ENCODE measurements around the gene TCOF1. TPM values are rescaled to one million over a fixed set of nuclear protein-coding genes. Genes with fewer than 3 reads are reported as not detected.

The TCOF1 gene
- polyA plus RNA-seq, 1 donor, result 23.9 TPM

GRCh38 chr5:150404535-150404934 is 47.0 kb downstream of the TCOF1 start:
- WGBS (ENCODE audit: insufficient coverage, low lambda C conversion rate), result no CpG with 5 or more reads among the region's 10 CpGs
- no peak for DNase-seq
- Histone ChIP-seq H3K36me3 (ENCODE audit: control insufficient read depth, insufficient read depth, low read length) (peaks cover 56% of the 10 kb centered on the region), H3K27ac (ENCODE audit: low read length) (no peak overlapping the region), H3K9me3 (ENCODE audit: control insufficient read depth, low read depth, low read length) (no peaks in the 10 kb centered on the region), H3K4me3 (ENCODE audit: low read length) (no peak overlapping the region), H3K27me3 (ENCODE audit: control insufficient read depth, insufficient read depth, low read length) (no peaks in the 10 kb centered on the region), H3K4me1 (ENCODE audit: control insufficient read depth, insufficient read depth, low read length) (no peaks in the 10 kb centered on the region)

GRCh38 chr5:150404941-150405816 is 47.7 kb downstream of the TCOF1 start:
- Histone ChIP-seq H3K36me3 (ENCODE audit: control insufficient read depth, insufficient read depth, low read length) (peaks cover 50% of the 10 kb centered on the region), H3K4me1 (ENCODE audit: control insufficient read depth, insufficient read depth, low read length) (peaks cover 3% of the 10 kb centered on the region), H3K4me3 (ENCODE audit: low read length) (no peak overlapping the region), H3K27me3 (ENCODE audit: control insufficient read depth, insufficient read depth, low read length) (no peaks in the 10 kb centered on the region), H3K9me3 (ENCODE audit: control insufficient read depth, low read depth, low read length) (no peaks in the 10 kb centered on the region), H3K27ac (ENCODE audit: low read length) (no peak overlapping the region)
- no peak for DNase-seq
- no CpG with 5 or more reads among the region's 9 CpGs for WGBS (ENCODE audit: insufficient coverage, low lambda C conversion rate)

GRCh38 chr5:150406103-150406722 is 48.7 kb downstream of the TCOF1 start:
- no peak overlapping the region for H3K4me3 ChIP-seq (ENCODE audit: low read length)
- H3K27ac ChIP-seq (ENCODE audit: low read length), result no peak overlapping the region
- DNase-seq, result no peak
- WGBS (ENCODE audit: insufficient coverage, low lambda C conversion rate), result no CpG with 5 or more reads among the region's 4 CpGs
- H3K9me3 ChIP-seq (ENCODE audit: control insufficient read depth, low read depth, low read length), result no peaks in the 10 kb centered on the region
- H3K4me1 ChIP-seq (ENCODE audit: control insufficient read depth, insufficient read depth, low read length), result peaks cover 5% of the 10 kb centered on the region
- no peaks in the 10 kb centered on the region for H3K27me3 ChIP-seq (ENCODE audit: control insufficient read depth, insufficient read depth, low read length)
- peaks cover 39% of the 10 kb centered on the region for H3K36me3 ChIP-seq (ENCODE audit: control insufficient read depth, insufficient read depth, low read length)

GRCh38 chr5:150406723-150407095 is 49.2 kb downstream of the TCOF1 start:
- H3K4me3 ChIP-seq (ENCODE audit: low read length), result no peak overlapping the region
- no peaks in the 10 kb centered on the region for H3K27me3 ChIP-seq (ENCODE audit: control insufficient read depth, insufficient read depth, low read length)
- DNase-seq, result no peak
- H3K9me3 ChIP-seq (ENCODE audit: control insufficient read depth, low read depth, low read length), result no peaks in the 10 kb centered on the region
- peaks cover 5% of the 10 kb centered on the region for H3K4me1 ChIP-seq (ENCODE audit: control insufficient read depth, insufficient read depth, low read length)
- WGBS (ENCODE audit: insufficient coverage, low lambda C conversion rate), result no CpG with 5 or more reads among the region's 10 CpGs
- no peak overlapping the region for H3K27ac ChIP-seq (ENCODE audit: low read length)
- peaks cover 35% of the 10 kb centered on the region for H3K36me3 ChIP-seq (ENCODE audit: control insufficient read depth, insufficient read depth, low read length)

- no peak overlapping the region for H3K27ac ChIP-seq (ENCODE audit: low read length)
- H3K4me3 ChIP-seq (ENCODE audit: low read length), result no peak overlapping the region
- H3K27me3 ChIP-seq (ENCODE audit: control insufficient read depth, insufficient read depth, low read length), result no peaks in the 10 kb centered on the region
- H3K36me3 ChIP-seq (ENCODE audit: control insufficient read depth, insufficient read depth, low read length), result peaks cover 30% of the 10 kb centered on the region
- H3K9me3 ChIP-seq (ENCODE audit: control insufficient read depth, low read depth, low read length), result no peaks in the 10 kb centered on the region
- no peak for DNase-seq
- H3K4me1 ChIP-seq (ENCODE audit: control insufficient read depth, insufficient read depth, low read length), result peaks cover 5% of the 10 kb centered on the region
- no CpG with 5 or more reads among the region's 13 CpGs for WGBS (ENCODE audit: insufficient coverage, low lambda C conversion rate)
Measured at GRCh38 chr5:150407096-150407720, 49.7 kb downstream of the TCOF1 start.

GRCh38 chr5:150408231-150408943 is 50.9 kb downstream of the TCOF1 start:
- peaks cover 20% of the 10 kb centered on the region for H3K36me3 ChIP-seq (ENCODE audit: control insufficient read depth, insufficient read depth, low read length)
- 80% methylated on average over 1 of the region's 8 CpGs for WGBS (ENCODE audit: insufficient coverage, low lambda C conversion rate)
- DNase-seq, result no peak
- H3K9me3 ChIP-seq (ENCODE audit: control insufficient read depth, low read depth, low read length), result no peaks in the 10 kb centered on the region
- peaks cover 11% of the 10 kb centered on the region for H3K4me1 ChIP-seq (ENCODE audit: control insufficient read depth, insufficient read depth, low read length)
- H3K27me3 ChIP-seq (ENCODE audit: control insufficient read depth, insufficient read depth, low read length), result no peaks in the 10 kb centered on the region
- H3K4me3 ChIP-seq (ENCODE audit: low read length), result no peak overlapping the region
- H3K27ac ChIP-seq (ENCODE audit: low read length), result no peak overlapping the region

- Histone ChIP-seq H3K4me1 (ENCODE audit: control insufficient read depth, insufficient read depth, low read length) (peaks cover 16% of the 10 kb centered on the region), H3K9me3 (ENCODE audit: control insufficient read depth, low read depth, low read length) (no peaks in the 10 kb centered on the region), H3K27ac (ENCODE audit: low read length) (peak overlapping the region; percentile 22), H3K36me3 (ENCODE audit: control insufficient read depth, insufficient read depth, low read length) (peaks cover 9% of the 10 kb centered on the region), H3K4me3 (ENCODE audit: low read length) (peak overlapping the region; percentile 11), H3K27me3 (ENCODE audit: control insufficient read depth, insufficient read depth, low read length) (no peaks in the 10 kb centered on the region)
- peak; percentile 81 to 82 for DNase-seq
- WGBS (ENCODE audit: insufficient coverage, low lambda C conversion rate), result no CpG with 5 or more reads among the region's 15 CpGs
Measured at GRCh38 chr5:150409638-150410523, 52.4 kb downstream of the TCOF1 start.

- 28% methylated on average over 2 of the region's 4 CpGs for WGBS (ENCODE audit: insufficient coverage, low lambda C conversion rate)
- peak overlapping the region; percentile 79 for H3K27ac ChIP-seq (ENCODE audit: low read length)
- H3K4me1 ChIP-seq (ENCODE audit: control insufficient read depth, insufficient read depth, low read length), result peaks cover 16% of the 10 kb centered on the region
- no peaks in the 10 kb centered on the region for H3K27me3 ChIP-seq (ENCODE audit: control insufficient read depth, insufficient read depth, low read length)
- H3K9me3 ChIP-seq (ENCODE audit: control insufficient read depth, low read depth, low read length), result no peaks in the 10 kb centered on the region
- DNase-seq, result peak; percentile 77 to 79
- H3K4me3 ChIP-seq (ENCODE audit: low read length), result peak overlapping the region; percentile 52
- H3K36me3 ChIP-seq (ENCODE audit: control insufficient read depth, insufficient read depth, low read length), result peaks cover 2% of the 10 kb centered on the region
Measured at GRCh38 chr5:150410524-150411244, 53.2 kb downstream of the TCOF1 start.

- DNase-seq, result no peak
- H3K36me3 ChIP-seq (ENCODE audit: control insufficient read depth, insufficient read depth, low read length), result no peaks in the 10 kb centered on the region
- WGBS (ENCODE audit: insufficient coverage, low lambda C conversion rate), result 88% methylated on average over 1 of the region's 5 CpGs
Measured at GRCh38 chr5:150411245-150411979, 53.9 kb downstream of the TCOF1 start.

More at GRCh38 chr5:150411245-150411979, 53.9 kb downstream of the TCOF1 start:
- Histone ChIP-seq H3K4me3 (ENCODE audit: low read length) (peak overlapping the region; percentile 52), H3K4me1 (ENCODE audit: control insufficient read depth, insufficient read depth, low read length) (peaks cover 16% of the 10 kb centered on the region), H3K9me3 (ENCODE audit: control insufficient read depth, low read depth, low read length) (no peaks in the 10 kb centered on the region), H3K27me3 (ENCODE audit: control insufficient read depth, insufficient read depth, low read length) (no peaks in the 10 kb centered on the region), H3K27ac (ENCODE audit: low read length) (peak overlapping the region; percentile 79)
